Measurements from ENCODE around the gene C19orf38. TPM values are rescaled to one million over a fixed set of nuclear protein-coding genes. Genes with fewer than 3 reads are reported as not detected.

C19orf38 gene
- total and polyA plus RNA-seq, 4 donors, result 0.97 to 3.9 (median 1.5) TPM

GRCh38 chr19:10826846-10827245 lies 21.4 kb upstream of the C19orf38 start:
- H3K4me1 ChIP-seq (ENCODE audit: control insufficient read depth in 4 of 4, insufficient read depth in 4 of 4, low read length in 3 of 4), result no peaks in the 10 kb centered on the region
- 92% methylated on average over 6 of the region's 6 CpGs for WGBS
- H3K9ac ChIP-seq (ENCODE audit: low read depth in 1 of 2, low read length in 2 of 2), result no peak overlapping the region
- DNase-seq (ENCODE audit: low spot score), result no peak
- no peak for TF ChIP-seq HNF4G (IDR thresholded peaks at IDR 0.05)
- TF ChIP-seq TAF1 (conservative IDR thresholded peaks at IDR 0.05), result no peak
- TF ChIP-seq REST (IDR thresholded peaks at IDR 0.05), result no peak
- TF ChIP-seq MAX (IDR thresholded peaks at IDR 0.05), result no peak
- no peak for TF ChIP-seq FOXA2 (IDR thresholded peaks at IDR 0.05)
- TF ChIP-seq FOXA1 (IDR thresholded peaks at IDR 0.05), result no peak
- TF ChIP-seq YY1 (IDR thresholded peaks at IDR 0.05), result no peak
- TF ChIP-seq SP1 (IDR thresholded peaks at IDR 0.05), result no peak
- no peak for TF ChIP-seq ATF3 (IDR thresholded peaks at IDR 0.05)
- no peak for TF ChIP-seq NR2F2 (IDR thresholded peaks at IDR 0.05)
- TF ChIP-seq CTCF (IDR thresholded peaks at IDR 0.05; ENCODE audit: low read depth, low read length, missing input control), result no peak
- no peaks in the 10 kb centered on the region for H3K27me3 ChIP-seq (ENCODE audit: control insufficient read depth in 4 of 4, insufficient read depth in 4 of 4, low read length in 3 of 4)
- no peak overlapping the region for H3K4me3 ChIP-seq (ENCODE audit: low read depth in 1 of 3, low read length in 3 of 3)
- no peaks in the 10 kb centered on the region for H3K9me3 ChIP-seq (ENCODE audit: control insufficient read depth in 4 of 4, low read length in 3 of 4)
- H3K36me3 ChIP-seq (ENCODE audit: control insufficient read depth in 4 of 4, insufficient read depth in 3 of 4, low read depth in 1 of 4, low read length in 3 of 4), result peaks cover 11 to 58% (median 33%) of the 10 kb centered on the region in 4 donors
- no peak overlapping the region for H3K27ac ChIP-seq (ENCODE audit: low read depth in 1 of 2, low read length in 2 of 2)

- no peak for DNase-seq (ENCODE audit: low spot score)
- WGBS, result 95% methylated on average over 26 of the region's 26 CpGs
- H3K27ac ChIP-seq (ENCODE audit: low read depth in 1 of 2, low read length in 2 of 2), result no peak overlapping the region
Observed at GRCh38 chr19:10828981-10829821, 19.0 kb upstream of the C19orf38 start.

More at GRCh38 chr19:10828981-10829821, 19.0 kb upstream of the C19orf38 start:
- H3K36me3 ChIP-seq (ENCODE audit: control insufficient read depth in 4 of 4, insufficient read depth in 3 of 4, low read depth in 1 of 4, low read length in 3 of 4), result peaks cover 10 to 58% (median 29%) of the 10 kb centered on the region in 4 donors
- TF ChIP-seq TAF1 (conservative IDR thresholded peaks at IDR 0.05) (no peak), ZBTB33 (IDR thresholded peaks at IDR 0.05) (no peak), CTCF (IDR thresholded peaks at IDR 0.05; ENCODE audit: low read depth, low read length, missing input control) (no peak), HNF4A (conservative IDR thresholded peaks at IDR 0.05) (no peak)
- H3K9me3 ChIP-seq (ENCODE audit: control insufficient read depth in 4 of 4, low read length in 3 of 4), result no peaks in the 10 kb centered on the region
- H3K4me3 ChIP-seq (ENCODE audit: low read depth in 1 of 3, low read length in 3 of 3), result no peak overlapping the region
- no peaks in the 10 kb centered on the region for H3K4me1 ChIP-seq (ENCODE audit: control insufficient read depth in 4 of 4, insufficient read depth in 4 of 4, low read length in 3 of 4)
- no peaks in the 10 kb centered on the region for H3K27me3 ChIP-seq (ENCODE audit: control insufficient read depth in 4 of 4, insufficient read depth in 4 of 4, low read length in 3 of 4)
- H3K9ac ChIP-seq (ENCODE audit: low read depth in 1 of 2, low read length in 2 of 2), result no peak overlapping the region
